Stimulated activated CD4-positive, alpha-beta T cell treated with anti-CD3 and anti-CD28 coated beads, Interleukin-15, amount 100 ng/mL, for 48 hours (primary cell): ENCODE data around the gene SGO1.

ENCODE experiments used
- DNase-seq, 2 donors: peaks; one replicate each; pipeline ENCODE4 v3.0.0-alpha.2; 2020; ENCODE audit warnings: low read depth in 2 of 2

Gene SGO1

DNA sequence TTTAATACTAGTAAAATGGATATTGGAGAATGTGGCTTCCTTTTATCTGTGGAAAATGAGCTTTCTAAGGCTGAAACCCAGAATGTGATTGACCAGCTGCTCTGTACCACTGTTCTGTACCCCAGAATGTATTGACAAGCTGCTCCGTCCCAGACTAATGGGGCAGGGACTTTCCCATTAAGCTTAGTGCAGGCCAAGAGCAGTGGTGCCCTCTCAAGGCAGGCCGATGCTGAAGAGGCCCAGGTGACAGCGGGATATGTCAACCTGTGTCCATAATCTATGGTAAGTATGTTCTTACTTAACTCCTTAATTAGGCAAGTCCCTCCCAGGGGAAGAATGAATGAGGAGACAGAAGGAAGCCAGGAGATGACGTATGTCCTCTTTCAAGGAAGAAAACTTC, 31.1 kb downstream of the SGO1 start:
- DNase-seq: no peak

GRCh38 chr3:20154078-20154477, 31.9 kb downstream of the SGO1 start:
- DNase-seq: no peak

DNA sequence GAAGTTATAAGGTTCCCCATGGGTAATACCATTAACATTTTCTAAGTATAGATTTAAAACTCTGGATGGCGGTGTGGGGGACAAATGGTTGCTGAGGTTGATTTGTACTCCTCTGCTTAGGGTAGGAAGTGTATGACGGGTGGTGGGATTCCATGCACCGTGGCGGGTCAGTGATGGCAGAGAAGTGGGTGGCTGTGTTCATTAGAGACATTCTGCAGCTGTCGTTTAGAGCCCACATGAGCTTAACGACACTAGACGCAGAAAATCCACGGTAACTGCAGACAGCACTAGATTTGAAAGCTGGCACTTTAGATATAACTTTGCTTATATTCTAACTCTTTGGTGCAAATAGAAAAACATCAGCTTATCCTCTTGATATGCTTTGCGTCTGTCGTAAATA, 37.5 kb downstream of the SGO1 start:
- DNase-seq: no peak

DNA sequence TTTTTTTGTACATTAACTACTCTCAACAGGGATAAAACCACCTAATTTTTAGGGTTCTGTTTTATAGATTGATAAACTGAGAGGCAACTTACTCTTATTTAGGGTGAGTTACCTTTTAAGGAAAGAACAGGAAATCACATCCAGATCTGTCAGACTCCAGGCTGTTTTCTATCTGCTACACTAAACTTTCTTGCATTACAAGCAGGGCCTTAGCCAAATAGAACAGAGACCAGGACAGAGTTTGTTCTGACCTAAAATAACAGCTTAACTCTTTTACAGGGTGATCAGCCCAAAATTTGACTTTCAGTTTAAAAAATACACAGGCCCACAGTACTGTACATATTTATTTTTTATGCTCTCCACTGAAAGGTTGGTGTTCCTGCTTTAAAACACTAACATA, 38.6 kb downstream of the SGO1 start:
- DNase-seq: no peak

DNA sequence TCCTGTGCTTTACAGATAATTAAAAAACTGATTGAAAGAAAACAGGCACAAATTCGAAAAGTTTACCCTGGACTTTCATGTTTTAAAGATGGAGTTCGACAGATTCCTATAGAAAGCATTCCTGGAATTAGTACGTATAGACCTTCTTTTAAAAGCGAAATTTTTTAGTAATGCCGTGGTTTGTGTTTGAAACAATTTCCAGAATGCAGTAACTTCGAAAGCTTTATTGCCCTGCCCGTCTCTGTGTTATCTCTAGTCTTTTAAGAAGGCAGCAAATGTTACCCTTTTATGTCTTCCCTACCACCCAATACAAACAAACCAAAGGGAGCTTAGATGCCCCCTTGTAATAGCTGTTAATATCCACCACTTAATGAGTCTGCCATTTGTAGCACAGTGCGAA, 39.7 kb downstream of the SGO1 start:
- no peak for DNase-seq

GRCh38 chr3:20145874-20146273, 40.1 kb downstream of the SGO1 start:
- no peak for DNase-seq

GRCh38 chr3:20143519-20143918, 42.5 kb downstream of the SGO1 start:
- DNase-seq: no peak

DNA sequence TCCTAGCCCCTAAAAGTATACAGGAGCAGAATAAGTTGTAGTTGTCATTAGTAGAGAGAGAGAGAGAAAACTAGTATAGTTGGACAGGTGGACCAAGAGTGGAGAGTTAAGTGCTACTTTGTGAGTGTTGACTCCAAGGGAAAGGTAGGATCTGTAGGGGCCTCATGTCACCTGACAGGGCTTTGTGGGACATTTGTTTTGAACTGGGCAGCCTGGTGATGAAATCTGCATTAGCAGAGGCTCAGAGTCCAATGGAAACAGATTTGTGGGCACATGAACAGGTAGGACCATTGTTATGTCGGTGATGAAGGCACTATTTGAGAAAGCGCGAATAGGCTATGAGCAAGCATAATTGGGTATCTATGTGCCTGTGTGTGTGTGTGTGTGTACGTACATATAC, 43.5 kb downstream of the SGO1 start:
- no peak for DNase-seq

DNA sequence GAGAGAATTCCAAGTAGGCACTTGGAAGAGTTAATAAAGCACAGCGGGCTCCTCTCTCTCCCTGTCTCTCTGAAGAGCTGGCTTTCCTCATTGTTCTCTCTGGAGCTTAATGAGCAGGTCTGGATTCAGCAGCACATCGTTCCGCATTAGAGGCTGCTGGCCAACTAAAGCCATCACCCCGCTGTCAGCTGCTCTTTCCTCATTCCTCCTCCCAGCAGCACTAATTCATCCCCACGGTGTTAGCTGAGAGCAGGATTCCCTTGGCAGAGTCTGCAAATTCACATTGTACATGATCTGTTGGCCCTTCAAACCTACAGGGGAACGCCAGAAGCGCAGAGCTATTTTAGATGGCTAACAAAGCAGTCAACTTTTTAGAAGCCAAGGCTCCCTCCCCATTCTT, 44.2 kb downstream of the SGO1 start:
- DNase-seq: no peak

DNA sequence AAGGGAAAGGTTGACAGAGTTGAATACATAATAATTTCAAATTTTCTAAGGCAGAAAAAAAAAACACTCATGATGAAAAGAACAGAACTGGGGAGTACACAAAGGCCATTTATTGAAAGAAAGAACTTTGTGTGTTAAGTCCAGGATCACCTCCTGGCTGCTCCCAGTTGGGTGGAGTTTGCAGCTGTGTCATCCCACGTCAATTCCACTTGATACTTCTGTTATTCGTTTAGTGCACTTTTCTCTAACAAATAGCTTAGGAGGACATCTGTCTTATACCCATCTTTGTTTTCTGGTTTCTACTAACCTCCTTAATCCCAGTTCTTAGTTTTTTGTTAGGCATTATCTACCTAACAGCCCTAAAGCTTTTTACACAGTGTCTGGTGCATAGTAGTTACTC, 44.7 kb downstream of the SGO1 start:
- no peak for DNase-seq

DNA sequence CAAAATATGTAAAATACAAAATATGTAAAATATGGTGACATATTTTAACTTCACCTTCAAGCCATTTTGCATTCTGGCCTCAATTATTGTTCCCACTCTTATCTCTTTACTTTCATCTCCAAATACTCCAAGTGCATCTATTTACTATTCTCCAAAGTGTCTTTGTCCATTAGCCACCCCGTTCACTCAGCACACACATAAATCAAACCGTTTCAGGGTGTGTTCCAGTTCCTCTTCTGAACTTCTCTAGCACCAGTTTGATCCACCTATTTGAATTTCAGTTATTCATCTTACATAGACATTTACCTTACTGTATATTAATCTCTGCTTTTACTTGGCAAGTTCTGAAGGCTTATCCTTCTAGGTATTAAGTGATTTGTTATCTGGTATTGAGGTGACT, 45.1 kb downstream of the SGO1 start:
- DNase-seq: no peak

DNA sequence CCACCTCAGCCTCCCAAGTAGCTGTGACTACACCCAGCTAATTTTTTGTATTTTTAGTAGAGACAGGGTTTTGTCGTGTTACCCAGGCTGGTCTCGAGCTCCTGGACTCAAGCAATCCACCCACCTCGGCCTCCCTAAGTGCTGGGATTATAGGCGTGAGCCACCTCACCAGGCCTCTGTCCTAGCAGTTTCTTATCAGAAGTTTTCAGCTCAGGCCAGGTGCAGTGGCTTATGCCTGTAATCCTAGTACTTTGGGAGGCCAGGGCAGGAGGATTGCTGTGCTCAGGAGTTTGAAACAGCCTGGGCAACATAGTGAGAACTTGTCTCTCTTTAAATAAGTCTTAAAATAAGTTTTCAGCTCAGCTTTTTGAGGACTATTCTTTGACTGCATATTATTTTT, 48.4 kb downstream of the SGO1 start:
- no peak for DNase-seq

DNA sequence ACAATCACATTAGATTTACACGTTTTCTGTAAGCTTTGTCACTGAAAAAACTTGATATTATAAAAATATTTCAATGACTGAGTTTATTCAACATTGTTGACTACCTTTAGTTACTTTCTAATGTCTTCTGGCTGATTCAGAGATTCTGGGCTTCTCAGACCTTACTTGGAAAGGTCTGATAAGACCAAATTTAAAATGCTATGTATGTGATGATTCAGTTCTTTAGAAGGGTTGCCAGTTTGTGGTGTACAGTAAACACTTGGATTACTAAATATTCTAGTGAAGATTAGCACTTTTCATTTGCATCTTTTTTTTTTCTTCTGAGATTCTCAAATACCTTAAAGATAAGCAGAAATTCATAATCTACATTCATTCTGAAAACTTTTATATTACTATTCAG, 49.8 kb downstream of the SGO1 start:
- no peak for DNase-seq

DNA sequence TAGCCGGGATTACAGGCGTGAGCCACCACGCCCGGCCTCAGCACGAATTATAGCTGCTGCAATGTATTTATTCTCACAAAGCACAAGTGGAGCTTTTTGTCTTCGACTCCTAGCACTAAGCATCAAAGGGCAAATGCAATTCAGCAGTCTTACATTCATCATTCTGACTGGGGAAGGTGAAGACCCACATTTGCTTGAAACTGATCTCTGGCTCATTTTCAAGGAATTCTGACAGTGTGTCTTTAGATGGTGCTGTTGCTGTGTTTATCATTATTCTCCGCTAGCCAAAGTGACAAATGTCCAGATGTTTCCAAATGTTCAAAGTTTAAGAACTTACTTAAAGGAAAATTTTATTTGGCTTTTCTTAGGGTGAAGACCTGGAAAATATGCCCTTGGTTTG, 55.9 kb downstream of the SGO1 start:
- no peak for DNase-seq

DNA sequence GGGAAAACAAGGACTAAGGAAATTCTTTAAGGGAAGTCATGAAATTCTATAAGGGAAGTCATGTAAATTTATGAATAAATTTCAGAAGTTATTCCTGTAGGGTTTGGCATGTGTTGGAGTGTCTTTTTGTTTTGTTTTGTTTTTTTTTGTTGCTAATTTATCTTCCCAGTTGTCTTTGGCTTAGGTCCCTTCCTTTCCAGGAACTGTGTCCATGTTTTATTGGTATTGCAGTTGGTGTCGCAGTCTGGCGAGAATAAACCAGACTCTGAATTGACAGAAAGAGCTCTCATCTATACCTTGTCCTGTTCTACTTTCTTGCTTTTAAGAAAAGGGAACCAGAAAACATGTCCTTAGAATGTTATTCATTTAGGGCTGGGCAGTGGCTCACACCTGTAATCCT, 57.6 kb downstream of the SGO1 start:
- DNase-seq: no peak

GRCh38 chr3:20125897-20126296, 60.1 kb downstream of the SGO1 start:
- DNase-seq: no peak

DNA sequence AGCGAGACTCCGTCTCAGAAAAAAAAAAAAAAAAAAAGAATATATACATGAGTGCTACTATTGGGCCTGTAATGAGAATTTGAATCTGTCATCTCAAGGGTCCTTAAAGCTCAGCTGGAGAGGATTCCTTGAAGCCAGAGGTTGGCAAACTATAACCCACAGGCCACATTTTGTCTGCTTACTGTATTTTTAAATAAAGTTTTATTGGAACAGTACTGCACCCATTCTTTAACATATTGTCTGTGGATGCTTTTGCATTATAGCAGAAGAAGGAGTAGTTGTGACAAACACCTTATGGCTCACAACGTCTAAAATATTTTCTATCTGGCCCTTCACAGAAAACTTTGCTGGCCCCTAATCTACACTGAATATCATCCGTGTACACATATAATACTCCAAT, 60.7 kb downstream of the SGO1 start:
- no peak for DNase-seq

GRCh38 chr3:20123131-20123652, 62.8 kb downstream of the SGO1 start:
- DNase-seq: no peak

GRCh38 chr3:20121088-20121487, 64.9 kb downstream of the SGO1 start:
- DNase-seq: no peak
